Epithelial cell of proximal tubule (primary cell): Measurements from ENCODE around the gene IL17RD. TPM values are rescaled to one million over a fixed set of nuclear protein-coding genes. Genes with fewer than 3 reads are reported as not detected.
"Not testable (repeated sequence)": the region's sequence is repeated elsewhere in the genome, so short reads cannot be mapped to it uniquely, and the experiment has no call there.

ENCODE experiments used
- DNase-seq: peaks from one replicate; pipeline ENCODE4 v3.0.0-alpha.2; 2011; ENCODE audit warnings: low read depth
- H3K4me3 ChIP-seq: 2 replicates; pipeline ENCODE4 v1.5.1; 2011; ENCODE audit warnings: low read depth, mild to moderate bottlenecking, low read length
- CTCF ChIP-seq: conservative IDR thresholded peaks from 2 replicates; pipeline ENCODE4 v1.5.1; 2012; ENCODE audit warnings: low read depth, mild to moderate bottlenecking, low read length
- total RNA-seq: library from RNA; depleted of rRNA; stranded (reverse); fragments of >200 nt; gene quantifications from 2 replicates; pipeline ENCODE4 v1.2.3, GENCODE V29; 2015

IL17RD gene
- total RNA-seq, 1 donor from 2014 or later: 28.2 TPM

- DNase-seq: no peak
- H3K4me3 ChIP-seq: no peak overlapping the region
- no peak for TF ChIP-seq CTCF
Measured at GRCh38 chr3:57087361-57088092, 77.6 kb downstream of the IL17RD start.

GRCh38 chr3:57086201-57086600 is 79.0 kb downstream of the IL17RD start:
- TF ChIP-seq CTCF: no peak
- H3K4me3 ChIP-seq: no peak overlapping the region

GRCh38 chr3:57085211-57085610 is 79.9 kb downstream of the IL17RD start:
- no peak overlapping the region for H3K4me3 ChIP-seq
- DNase-seq: no peak
- TF ChIP-seq CTCF: no peak

More at GRCh38 chr3:57086201-57086600, 79.0 kb downstream of the IL17RD start:
- no peak for DNase-seq

GRCh38 chr3:57083266-57083995 is 81.7 kb downstream of the IL17RD start:
- H3K4me3 ChIP-seq, DNase-seq: not testable (repeated sequence)

GRCh38 chr3:57082481-57082880 is 82.7 kb downstream of the IL17RD start:
- no peak overlapping the region for H3K4me3 ChIP-seq
- no peak for DNase-seq
- TF ChIP-seq CTCF: no peak

- no peak for DNase-seq
- no peak for TF ChIP-seq CTCF
- H3K4me3 ChIP-seq: no peak overlapping the region
Measured at GRCh38 chr3:57081173-57081572, 84.0 kb downstream of the IL17RD start.

GRCh38 chr3:57080171-57080570 is 85.0 kb downstream of the IL17RD start:
- no peak for DNase-seq
- no peak overlapping the region for H3K4me3 ChIP-seq
- no peak for TF ChIP-seq CTCF
